HG02763 (cell line): ENCODE measurements around the gene TRAF4.
"Not testable (repeated sequence)": the region's sequence is repeated elsewhere in the genome, so short reads cannot be mapped to it uniquely, and the experiment has no call there.

Source experiments
- ATAC-seq: cut with Tn5 transposase; IDR thresholded peaks from one replicate; pipeline ENCODE4 v1.9.1; 2021; ENCODE audit warnings: mild to moderate bottlenecking, moderate library complexity; ENCODE audit not compliant: unreplicated experiment

TRAF4 gene

GRCh38 chr17:28728364-28729200 is 15.2 kb upstream of the TRAF4 start, which contains the start of gene NEK8:
TSS of gene NEK8 (plus strand) at chr17:28728788. CDS start at chr17:28728814, 26 bp downstream.
- ATAC-seq = peak; percentile 39

GRCh38 chr17:28729950-28730330 is 13.9 kb upstream of the TRAF4 start:
- ATAC-seq = no peak

GRCh38 chr17:28733346-28733745 is 10.5 kb upstream of the TRAF4 start:
- ATAC-seq = no peak

GRCh38 chr17:28734712-28735241 is 9.0 kb upstream of the TRAF4 start:
- ATAC-seq = no peak

- no peak for ATAC-seq
Observed at GRCh38 chr17:28735242-28735722, 8.5 kb upstream of the TRAF4 start.

- not testable (repeated sequence) for ATAC-seq
Observed at GRCh38 chr17:28735913-28736769, 7.7 kb upstream of the TRAF4 start.

GRCh38 chr17:28737316-28737715 is 6.5 kb upstream of the TRAF4 start:
- ATAC-seq = no peak

GRCh38 chr17:28737770-28738679 is 5.8 kb upstream of the TRAF4 start:
- peak; percentile 51 for ATAC-seq

GRCh38 chr17:28738680-28739384 is 5.0 kb upstream of the TRAF4 start:
- ATAC-seq = no peak

- no peak for ATAC-seq
Observed at GRCh38 chr17:28740406-28741357, 3.1 kb upstream of the TRAF4 start.

GRCh38 chr17:28741358-28742349 is 2.2 kb upstream of the TRAF4 start:
- no peak for ATAC-seq

GRCh38 chr17:28744104-28744971 is 527 bp downstream of the TRAF4 start:
- no peak for ATAC-seq

- no peak for ATAC-seq
Observed at GRCh38 chr17:28744972-28745785, 1.4 kb downstream of the TRAF4 start.

- no peak for ATAC-seq
Observed at GRCh38 chr17:28745786-28746411, 2.1 kb downstream of the TRAF4 start.

GRCh38 chr17:28746611-28747050 is 2.8 kb downstream of the TRAF4 start:
- no peak for ATAC-seq
